Caco-2 (cell line): Measurements from ENCODE around the gene CCDC134. TPM values are rescaled to one million over a fixed set of nuclear protein-coding genes. Genes with fewer than 3 reads are reported as not detected.

Source experiments
- BruUV-seq: library from RNA; stranded (reverse); fragments of 400-500 nt; replicated peaks from 2 replicates; lab custom pipeline; 2021; lab: Mats Ljungman, UMichigan
- CTCF ChIA-PET: fragments of 300-600 bp; sonication (Branson Sonifier 250); formaldehyde crosslinking; loops from one replicate; lab custom pipeline; 2022; ENCODE audit warnings: antibody characterized with exemption; lab: Charles Lee
- POLR2A ChIA-PET: fragments of 300-600 bp; sonication (Branson Sonifier 250); formaldehyde crosslinking; loops from one replicate; lab custom pipeline; 2022; ENCODE audit warnings: antibody characterized with exemption; lab: Charles Lee
- DNase-seq, 2 experiments: peaks; one replicate each; pipeline versions ENCODE4 v3.0.0 to v3.0.0-alpha.2; 2020 to 2022
- H3K27me3 ChIP-seq: replicated peaks from 2 replicates; pipeline ENCODE4 v1.6.0; 2011; ENCODE audit warnings: low read length; ENCODE audit not compliant: control insufficient read depth, insufficient read depth
- H3K36me3 ChIP-seq: 2 replicates; pipeline ENCODE4 v1.5.1; 2011; ENCODE audit warnings: low read length; ENCODE audit not compliant: control insufficient read depth, insufficient read depth
- H3K4me1 ChIP-seq: fragments of 250-450 bp; sonication (Bioruptor Pico); 2 replicates; pipeline ENCODE4 v1.5.1; 2020; ENCODE audit warnings: mild to moderate bottlenecking
- H3K4me3 ChIP-seq: 2 replicates; pipeline ENCODE4 v1.5.1; 2011; ENCODE audit warnings: low read depth, mild to moderate bottlenecking, control low read depth, low read length
- H3K9me3 ChIP-seq: fragments of 250-450 bp; sonication (Bioruptor Pico); 2 replicates; pipeline ENCODE4 v1.5.1; 2020; ENCODE audit warnings: mild to moderate bottlenecking, moderate library complexity
- H3K27ac Mint-ChIP-seq: one replicate; pipeline ENCODE4 v1.8.0; 2022; ENCODE audit warnings: mixed read lengths; ENCODE audit not compliant: unreplicated experiment
- H3K27me3 Mint-ChIP-seq: one replicate; pipeline ENCODE4 v1.8.0; 2022; ENCODE audit warnings: mixed read lengths; ENCODE audit not compliant: insufficient read depth, unreplicated experiment
- H3K36me3 Mint-ChIP-seq: one replicate; pipeline ENCODE4 v1.8.0; 2022; ENCODE audit warnings: mild to moderate bottlenecking, mixed read lengths; ENCODE audit not compliant: insufficient read depth, unreplicated experiment
- H3K4me1 Mint-ChIP-seq: one replicate; pipeline ENCODE4 v1.8.0; 2022; ENCODE audit warnings: low read depth, mixed read lengths; ENCODE audit not compliant: unreplicated experiment
- H3K4me3 Mint-ChIP-seq: one replicate; pipeline ENCODE4 v1.8.0; 2022; ENCODE audit warnings: mild to moderate bottlenecking, moderate library complexity, mixed read lengths; ENCODE audit not compliant: unreplicated experiment
- H3K9me3 Mint-ChIP-seq: one replicate; pipeline ENCODE4 v1.8.0; 2022; ENCODE audit warnings: mixed read lengths; ENCODE audit not compliant: unreplicated experiment
- CTCF ChIP-seq, 2 experiments: fragments of 200-600 bp in 1 of 2; IDR thresholded peaks; 1 replicate in 1 of 2; 2 replicates in 1 of 2; pipeline versions ENCODE4 v1.5.1 to v1.8.0; 2011 to 2022; ENCODE audit warnings: antibody characterized with exemption in 1 of 2, control low read depth in 1 of 2, inconsistent platforms in 1 of 2, low read depth in 1 of 2, low read length in 1 of 2, mild to moderate bottlenecking in 1 of 2, moderate library complexity in 1 of 2; ENCODE audit not compliant: insufficient read depth in 1 of 2, severe bottlenecking in 1 of 2, unreplicated experiment in 1 of 2
- intact Hi-C: fragments of 100-400 bp; cut with micrococcal nuclease; formaldehyde crosslinking; loops from one replicate; pipeline ENCODE4 v1.10.0; 2022; ENCODE audit not compliant: unreplicated experiment
- total RNA-seq: library from RNA; stranded (reverse); gene quantifications from 2 replicates; pipeline ENCODE4 v1.2.3, GENCODE V29; 2022

CCDC134 gene
- total RNA-seq, 1 experiment from 2014 or later, result 24.8 TPM

- Histone ChIP-seq H3K9me3 (no peaks in the 10 kb centered on the region), H3K36me3 (peaks cover 2% of the 10 kb centered on the region), H3K4me1 (peaks cover 31% of the 10 kb centered on the region), H3K27me3 (no peaks in the 10 kb centered on the region), H3K4me3 (no peak overlapping the region)
- no peak for DNase-seq
- CTCF ChIA-PET, result interaction anchor here (0.8 kb wide), 1 partner anchor 159 kb away, joined by 5 read pairs; no protein-coding TSS in a partner anchor
- no peaks in the 10 kb centered on the region for H3K9me3 Mint-ChIP-seq
- H3K27ac Mint-ChIP-seq, result peak overlapping the region; percentile 74
- POLR2A ChIA-PET, result interaction anchor here (0.5 kb wide), 1 partner anchor 17 kb away, joined by 3 read pairs; no protein-coding TSS in a partner anchor
- intact Hi-C loops, result loop anchor here (5.0 kb wide), 1 partner anchor 34 kb away; no protein-coding TSS in a partner anchor
- H3K36me3 Mint-ChIP-seq, result peaks cover 19% of the 10 kb centered on the region
- TF ChIP-seq CTCF (IDR thresholded peaks at IDR 0.05; ENCODE audit: insufficient read depth in 1 of 2, low read depth in 1 of 2, low read length in 1 of 2, severe bottlenecking in 1 of 2, unreplicated experiment in 1 of 2), result no peak
- peaks cover 24% of the 10 kb centered on the region for H3K4me1 Mint-ChIP-seq
- no peaks in the 10 kb centered on the region for H3K27me3 Mint-ChIP-seq
- H3K4me3 Mint-ChIP-seq, result peak overlapping the region; percentile 22
- no TSS peak for BruUV-seq
These were observed 56.0 kb downstream of the CCDC134 start for GRCh38 chr22:41856469-41856868.

DNA sequence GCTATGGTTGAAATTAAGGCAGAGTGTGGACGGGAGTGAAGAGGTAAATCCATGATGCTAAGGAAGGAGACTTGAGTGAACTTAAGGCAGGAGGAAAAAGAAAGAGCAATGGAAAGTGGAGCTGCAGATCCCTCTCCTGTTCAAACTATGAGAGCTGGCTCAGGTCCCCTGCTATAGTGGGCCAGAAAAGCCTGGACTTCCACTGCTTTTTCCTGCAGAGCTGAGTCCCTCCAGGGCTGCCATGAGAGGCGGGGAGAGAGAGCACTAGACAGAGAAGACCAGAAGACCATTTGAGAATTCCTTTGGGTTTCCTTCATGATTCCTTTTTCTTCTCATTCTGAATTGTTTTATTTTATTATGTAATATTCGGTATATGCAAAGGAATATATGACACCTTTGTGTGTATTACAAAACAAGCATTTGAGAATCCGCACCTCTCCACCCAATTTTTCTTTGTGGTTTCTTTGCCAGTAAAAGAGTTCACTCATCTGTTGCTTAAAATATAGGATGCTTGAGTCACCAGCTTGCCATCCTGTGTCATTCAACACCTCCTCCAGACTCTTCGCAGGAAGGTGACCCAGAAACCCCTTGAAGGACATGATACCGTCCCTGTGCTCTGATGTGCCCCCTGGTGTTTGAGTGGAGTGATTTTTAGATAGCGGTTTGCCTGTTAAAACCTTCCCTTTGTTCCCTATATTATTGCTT lies 56.8 kb downstream of the CCDC134 start:
- intact Hi-C loops, result loop anchor here (5.0 kb wide), 1 partner anchor 35 kb away; no protein-coding TSS in a partner anchor

More for the DNA sequence above, 56.8 kb downstream of the CCDC134 start:
- POLR2A ChIA-PET, result no interaction called here
- peaks cover 2% of the 10 kb centered on the region for H3K36me3 ChIP-seq
- Mint-ChIP-seq H3K36me3 (peaks cover 17% of the 10 kb centered on the region), H3K27me3 (no peaks in the 10 kb centered on the region), H3K27ac (peak overlapping the region; percentile 74), H3K4me3 (no peak overlapping the region), H3K9me3 (no peaks in the 10 kb centered on the region), H3K4me1 (peaks cover 22% of the 10 kb centered on the region)
- peak; percentile 61 to 71 for DNase-seq
- TF ChIP-seq CTCF (IDR thresholded peaks at IDR 0.05; ENCODE audit: insufficient read depth in 1 of 2, low read depth in 1 of 2, low read length in 1 of 2, severe bottlenecking in 1 of 2, unreplicated experiment in 1 of 2), result peak; percentile 42 to 59
- H3K27me3 ChIP-seq, result no peaks in the 10 kb centered on the region
- H3K4me3 ChIP-seq, result no peak overlapping the region
- no peaks in the 10 kb centered on the region for H3K9me3 ChIP-seq
- CTCF ChIA-PET, result interaction anchor here (0.6 to 1.6 kb wide), 8 partner anchors 10 to 307 kb away, joined by 3 to 8 read pairs (median 4); partner anchors contain the start of gene SREBF2
- H3K4me1 ChIP-seq, result peaks cover 36% of the 10 kb centered on the region
- BruUV-seq, result no TSS peak
